Measurements from ENCODE around the gene RFX3.

The RFX3 gene

DNA sequence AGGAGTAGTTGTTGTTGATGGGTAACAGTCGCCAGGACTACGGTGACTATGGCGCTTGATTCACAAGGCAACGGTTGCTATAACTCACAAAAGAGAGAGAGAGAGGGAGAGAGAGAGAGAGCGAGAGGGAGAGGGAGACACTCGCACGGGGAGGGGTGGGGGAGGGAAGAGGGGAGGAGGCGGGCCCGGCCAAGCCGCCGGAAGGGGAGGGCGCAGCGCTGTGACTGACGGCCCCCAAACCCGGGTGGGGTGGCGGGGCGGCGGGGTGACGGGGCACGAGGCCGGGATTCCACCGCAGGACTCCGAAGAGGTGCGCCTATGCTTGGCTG lies at the start of gene RFX3:
TSS of gene RFX3 (minus strand) at position 166 of the 329 bp plus-strand sequence. CDS start 130,413 bp downstream, outside the sequence.
- DNase-seq (ENCODE audit: low read depth in 2 of 2, low spot score in 1 of 2), result peak; percentile 80 to 84

DNA sequence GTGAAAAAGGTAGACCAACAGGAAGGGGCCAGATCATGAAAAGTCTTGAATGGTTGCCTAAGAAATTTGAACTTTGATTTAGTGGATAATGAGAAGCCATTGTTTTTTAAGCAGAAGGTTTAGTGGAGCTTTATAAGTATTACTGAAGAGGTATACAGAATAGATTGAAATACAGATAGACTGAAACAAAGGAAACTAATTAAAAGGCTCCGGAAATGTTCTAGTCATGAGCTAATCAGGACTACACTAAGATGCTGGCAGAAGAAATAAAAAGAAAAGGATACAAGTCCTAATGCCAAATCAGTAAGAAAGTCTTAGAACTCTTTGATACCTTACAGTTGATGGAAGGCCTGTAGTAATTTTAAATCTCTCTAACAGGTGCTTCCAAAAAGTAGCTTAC lies 45.7 kb upstream of the RFX3 start:
- no peak for DNase-seq (ENCODE audit: low read depth in 2 of 2, low spot score in 1 of 2)

DNA sequence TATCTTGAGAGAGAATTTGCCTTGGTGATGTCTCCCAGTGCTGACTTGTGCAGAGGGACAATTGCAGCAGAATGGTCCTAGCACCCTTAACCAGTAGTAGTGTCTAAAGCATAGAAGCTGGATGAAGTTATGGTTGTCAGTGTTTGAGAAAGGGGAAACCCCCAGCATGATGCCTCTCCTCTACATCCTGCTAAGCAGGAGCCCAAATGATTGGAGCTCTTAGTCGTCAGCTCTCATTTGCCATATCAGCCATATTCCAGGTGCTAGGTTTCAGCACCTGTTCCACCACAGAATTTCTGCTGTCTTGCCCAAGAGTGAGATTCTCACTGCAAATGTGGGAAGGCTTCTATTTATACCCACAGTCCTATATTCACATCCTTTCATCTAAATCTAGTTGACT lies 43.7 kb upstream of the RFX3 start:
- DNase-seq (ENCODE audit: low read depth in 2 of 2, low spot score in 1 of 2), result no peak

DNA sequence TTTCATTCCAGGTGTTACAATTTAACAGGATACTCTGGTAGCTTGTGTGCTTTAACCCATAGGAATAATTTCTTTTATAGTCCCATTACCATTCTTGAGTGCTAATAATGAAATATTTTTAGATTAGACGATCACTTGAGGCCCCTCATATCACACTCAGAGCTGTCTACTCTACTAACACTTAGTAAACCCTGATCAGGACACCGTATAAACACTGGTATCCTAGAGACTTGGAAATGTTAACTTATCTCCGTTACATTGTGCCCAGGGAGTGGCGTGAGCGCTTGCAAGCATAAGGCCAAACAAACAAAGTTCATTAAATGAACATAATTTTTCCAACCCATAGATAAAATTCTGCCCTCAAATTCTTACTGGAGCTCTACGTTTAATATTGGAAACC lies 42.2 kb upstream of the RFX3 start:
- no peak for DNase-seq (ENCODE audit: low read depth in 2 of 2, low spot score in 1 of 2)

DNA sequence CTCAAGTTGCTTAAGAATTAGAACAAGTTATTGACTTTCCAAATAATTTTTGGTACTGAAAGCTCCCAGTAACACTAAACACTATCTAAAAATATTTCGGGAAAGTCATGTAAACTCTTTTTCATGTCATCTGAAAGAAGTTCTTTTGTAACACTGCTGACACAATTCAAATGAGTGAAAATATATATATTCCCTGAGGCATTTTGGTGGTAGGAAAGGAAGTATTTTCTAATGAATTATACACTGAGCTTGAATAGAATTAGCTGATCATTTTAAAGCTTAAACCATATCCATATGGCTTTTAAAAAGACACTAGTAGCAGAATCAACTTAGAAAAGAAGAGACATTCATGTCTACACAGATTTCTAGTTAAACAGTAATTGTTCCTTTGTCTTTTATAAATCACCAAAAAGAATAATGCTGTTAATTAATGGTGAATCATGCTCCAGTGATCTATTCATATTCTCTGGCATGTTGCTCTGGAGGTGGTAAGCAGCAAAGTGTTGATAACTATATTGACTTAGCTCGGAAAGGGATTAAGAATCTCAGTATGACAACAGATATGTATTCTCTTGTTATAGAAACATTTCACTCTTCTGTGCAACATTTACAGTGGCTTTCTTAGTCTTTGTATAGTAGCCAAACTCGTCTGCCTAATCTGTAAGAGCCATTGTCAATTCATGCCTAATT lies 27.4 kb upstream of the RFX3 start:
- no peak for DNase-seq (ENCODE audit: low read depth in 2 of 2, low spot score in 1 of 2)

DNA sequence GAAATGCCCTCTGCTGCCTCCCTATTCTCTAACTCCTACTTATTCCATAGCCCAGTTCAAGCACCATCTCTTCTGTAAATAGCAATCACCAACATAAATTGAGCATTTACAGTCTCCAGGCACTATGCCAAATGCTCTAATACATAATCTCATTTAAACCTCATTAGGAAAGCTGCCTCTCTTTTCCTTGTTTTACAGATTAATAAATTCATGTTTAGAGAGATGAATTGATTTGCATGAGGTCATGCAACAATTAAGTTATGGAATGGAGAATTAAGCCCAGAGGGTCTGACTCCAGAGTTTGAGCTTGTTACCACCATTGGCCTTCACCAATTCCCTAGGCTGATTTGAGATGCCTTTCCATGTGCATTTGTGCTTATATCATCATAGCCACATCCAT lies 23.4 kb upstream of the RFX3 start:
- DNase-seq (ENCODE audit: low read depth in 2 of 2, low spot score in 1 of 2), result no peak

DNA sequence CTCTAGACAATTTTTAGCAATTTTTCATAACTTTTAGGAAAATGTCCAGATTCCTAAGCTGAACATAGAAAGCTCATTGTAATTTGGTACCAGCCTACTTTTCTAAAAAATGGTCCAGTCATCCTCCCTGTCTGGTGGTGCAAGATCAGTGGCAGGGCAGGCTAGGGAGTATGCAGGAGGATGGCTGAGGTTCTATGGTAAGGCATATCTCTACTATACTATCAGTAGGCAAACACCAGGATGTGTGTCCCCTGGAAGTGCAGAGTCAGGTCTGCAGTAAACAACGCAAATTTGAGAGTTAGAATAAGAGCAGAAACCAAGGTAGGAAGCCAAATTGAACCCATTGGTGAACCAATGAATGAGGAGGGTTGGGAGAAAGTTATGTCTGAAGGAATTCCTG lies 22.8 kb upstream of the RFX3 start:
- DNase-seq (ENCODE audit: low read depth in 2 of 2, low spot score in 1 of 2), result no peak

DNA sequence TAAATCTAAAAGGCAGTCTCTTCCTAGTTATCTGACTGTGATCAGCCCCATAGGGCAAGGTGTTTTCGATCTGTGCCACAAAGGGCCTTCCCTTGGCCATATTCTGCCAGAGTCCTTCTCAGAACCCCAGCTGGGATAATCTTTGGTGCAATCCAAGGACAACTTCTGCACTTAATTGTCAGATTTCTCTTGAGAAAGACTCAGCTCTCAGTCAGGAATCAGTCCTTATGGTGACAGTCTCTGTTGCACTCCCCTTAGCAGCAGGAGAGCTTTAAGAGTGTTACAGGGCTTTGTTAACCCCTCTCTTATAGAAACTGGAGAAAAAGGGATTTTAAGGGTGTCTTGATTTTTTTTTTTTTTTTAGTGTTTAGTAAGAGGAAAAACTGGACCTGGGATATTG lies 15.4 kb upstream of the RFX3 start:
- no peak for DNase-seq (ENCODE audit: low read depth in 2 of 2, low spot score in 1 of 2)

DNA sequence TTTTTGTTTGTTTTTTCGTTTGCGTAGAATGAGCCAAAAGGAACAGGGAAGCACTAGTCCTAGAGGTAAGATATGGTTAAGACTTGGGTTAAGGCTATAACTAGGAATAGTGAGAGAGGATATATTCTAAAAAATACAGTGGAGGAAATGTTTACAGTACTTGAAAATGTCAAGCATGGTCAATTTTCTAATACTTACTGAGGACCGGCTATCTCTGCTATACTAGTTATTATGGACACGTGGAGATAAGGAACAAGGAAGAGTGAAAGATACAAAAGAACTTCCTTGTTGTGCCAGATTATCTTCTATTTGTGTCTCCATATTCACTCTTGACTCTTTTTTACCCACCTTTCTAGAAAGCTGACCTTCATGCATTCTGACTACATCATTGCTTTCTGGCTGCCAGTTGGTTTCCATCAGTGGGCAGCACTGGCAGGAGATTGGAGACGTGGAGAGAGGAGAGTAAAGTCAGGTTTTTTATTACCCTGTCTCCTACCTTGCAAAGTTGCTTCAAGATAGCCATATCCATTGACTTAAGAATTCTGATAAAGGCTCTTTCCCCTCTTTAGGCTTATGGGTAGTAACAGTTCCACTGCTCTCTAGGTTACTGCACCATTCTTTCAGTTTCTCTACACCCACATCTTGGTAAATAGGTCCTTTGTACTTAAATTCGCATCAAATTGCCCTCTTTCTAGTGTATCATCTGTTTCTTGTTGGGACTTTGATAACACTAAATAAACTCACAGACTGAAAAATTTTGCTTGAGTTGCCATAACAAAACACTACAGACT lies 9.0 kb upstream of the RFX3 start:
- DNase-seq (ENCODE audit: low read depth in 2 of 2, low spot score in 1 of 2), result no peak

DNA sequence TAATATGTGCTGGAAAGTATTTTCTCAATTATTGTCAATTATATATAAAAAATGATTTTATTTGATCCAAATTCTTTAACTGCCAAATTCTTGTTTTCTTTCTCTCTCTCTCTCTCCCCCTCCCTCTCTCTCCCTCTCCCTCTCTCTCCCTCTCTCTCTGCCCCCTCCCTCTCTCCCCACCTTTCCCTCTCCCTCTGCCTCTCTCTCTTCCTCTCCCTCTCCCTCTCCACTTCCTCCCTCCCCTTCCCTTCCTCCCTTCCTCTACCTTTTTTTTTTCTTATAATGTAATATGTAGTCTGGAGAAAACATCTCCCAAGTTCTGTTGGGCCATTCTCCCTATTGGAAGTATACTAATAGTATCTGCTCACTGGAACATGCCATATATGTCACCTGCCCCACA lies 6.4 kb upstream of the RFX3 start:
- DNase-seq (ENCODE audit: low read depth in 2 of 2, low spot score in 1 of 2), result no peak

DNA sequence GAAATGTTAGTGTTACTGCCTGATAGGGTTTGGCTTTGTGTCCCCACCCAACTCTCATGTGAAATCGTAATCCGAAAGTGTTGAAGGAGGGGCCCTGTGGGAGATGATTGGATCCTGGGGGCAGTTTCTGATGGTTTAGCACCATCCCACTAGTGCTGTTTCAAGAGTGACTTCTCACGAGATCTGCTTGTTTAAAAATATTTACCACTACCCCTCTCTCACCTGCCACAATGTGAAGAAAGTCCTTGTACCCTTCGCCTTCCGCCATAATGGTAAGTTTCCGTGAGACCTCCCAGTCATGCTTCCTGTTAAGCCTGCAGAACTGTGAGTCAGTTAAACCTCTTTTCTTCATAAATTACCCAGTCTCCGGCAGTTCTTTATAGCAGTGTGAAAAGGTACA lies 2.6 kb upstream of the RFX3 start:
- DNase-seq (ENCODE audit: low read depth in 2 of 2, low spot score in 1 of 2), result peak; percentile 28 to 33

DNA sequence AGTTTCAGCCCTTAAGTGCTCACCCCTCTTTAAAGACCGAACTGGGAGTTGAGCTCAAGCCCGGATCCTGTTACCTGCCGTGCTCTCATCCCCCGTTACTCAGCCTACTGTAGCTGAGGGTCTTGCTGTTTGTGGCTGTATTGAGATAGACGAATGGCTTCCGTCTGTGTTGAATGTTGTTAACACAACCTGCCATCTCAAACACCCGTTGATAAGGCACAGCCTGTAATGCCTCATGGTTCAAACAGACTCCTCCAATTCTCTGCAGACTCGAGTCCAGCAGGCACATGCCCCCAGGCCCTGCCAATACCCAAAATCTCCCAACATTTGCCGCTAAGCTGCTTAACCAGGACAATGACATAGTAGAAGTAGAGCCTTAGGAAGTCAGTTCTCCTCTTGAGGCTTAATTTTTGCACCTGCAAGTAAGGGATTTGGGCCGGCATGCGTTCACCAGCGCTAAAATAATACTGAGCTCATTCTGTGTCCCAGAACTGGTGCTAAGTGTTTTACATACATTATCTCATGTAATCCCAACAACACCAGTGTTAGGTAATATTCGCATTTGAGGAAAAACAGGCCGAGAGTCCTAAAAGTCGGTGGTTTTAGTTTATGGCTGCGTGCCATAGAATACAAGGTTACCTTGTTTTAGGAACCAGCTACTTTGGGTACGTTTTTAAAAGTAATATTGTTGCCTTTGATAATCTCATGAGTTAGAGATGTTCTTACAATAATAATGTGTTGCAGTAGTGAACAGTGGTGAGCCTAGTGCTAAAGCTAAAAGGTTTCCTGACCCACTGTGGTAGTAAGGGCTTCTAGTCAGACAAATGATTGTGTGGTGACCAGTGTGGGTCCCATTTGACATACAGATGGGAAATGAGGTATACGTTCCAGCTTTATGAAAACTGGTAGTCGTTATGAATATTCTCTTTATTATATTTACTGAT lies 1.5 kb upstream of the RFX3 start:
- no peak for DNase-seq (ENCODE audit: low read depth in 2 of 2, low spot score in 1 of 2)

DNA sequence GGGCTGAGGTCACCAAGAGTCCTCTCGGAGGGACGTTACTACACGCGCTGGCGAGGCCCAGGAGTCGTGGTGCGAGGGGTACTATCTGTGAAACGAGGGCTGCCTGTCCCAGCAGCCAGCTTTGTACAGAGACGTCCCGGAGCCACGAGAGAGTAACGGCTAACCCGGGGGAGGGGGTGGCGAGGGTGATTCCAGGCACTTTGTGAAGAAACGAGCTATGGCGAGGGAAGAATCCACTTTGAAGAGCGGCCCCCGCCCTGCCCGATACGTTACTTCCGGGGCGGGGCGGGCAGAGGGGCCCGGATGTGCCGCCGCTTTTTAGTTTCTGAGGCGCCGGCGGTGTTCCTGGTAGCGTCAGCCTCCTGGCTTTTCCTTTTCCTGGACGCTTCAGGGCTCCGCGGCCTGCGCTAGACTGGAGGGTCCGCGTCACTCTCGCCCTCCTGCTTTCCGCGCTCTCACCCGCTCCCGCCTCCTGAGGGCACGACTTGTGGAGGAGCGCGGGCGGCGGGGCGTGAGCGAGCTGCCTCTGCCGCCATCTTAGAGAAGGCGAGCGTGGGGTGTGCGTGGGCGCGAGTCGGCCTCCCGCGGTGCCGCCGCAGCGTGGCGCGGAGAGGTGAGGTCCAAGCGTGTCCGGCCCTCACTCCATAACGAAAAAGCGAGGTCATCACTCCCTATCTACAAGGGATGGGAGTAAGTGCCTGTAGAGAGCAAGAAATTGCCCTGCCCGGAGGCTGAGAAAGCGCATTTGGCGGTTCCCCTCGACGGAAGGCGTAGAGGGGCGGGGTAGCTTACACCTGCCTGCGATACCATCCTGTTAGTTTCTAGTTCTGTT lies 580 bp upstream of the RFX3 start:
- peak; percentile 74 to 76 for DNase-seq (ENCODE audit: low read depth in 2 of 2, low spot score in 1 of 2)

DNA sequence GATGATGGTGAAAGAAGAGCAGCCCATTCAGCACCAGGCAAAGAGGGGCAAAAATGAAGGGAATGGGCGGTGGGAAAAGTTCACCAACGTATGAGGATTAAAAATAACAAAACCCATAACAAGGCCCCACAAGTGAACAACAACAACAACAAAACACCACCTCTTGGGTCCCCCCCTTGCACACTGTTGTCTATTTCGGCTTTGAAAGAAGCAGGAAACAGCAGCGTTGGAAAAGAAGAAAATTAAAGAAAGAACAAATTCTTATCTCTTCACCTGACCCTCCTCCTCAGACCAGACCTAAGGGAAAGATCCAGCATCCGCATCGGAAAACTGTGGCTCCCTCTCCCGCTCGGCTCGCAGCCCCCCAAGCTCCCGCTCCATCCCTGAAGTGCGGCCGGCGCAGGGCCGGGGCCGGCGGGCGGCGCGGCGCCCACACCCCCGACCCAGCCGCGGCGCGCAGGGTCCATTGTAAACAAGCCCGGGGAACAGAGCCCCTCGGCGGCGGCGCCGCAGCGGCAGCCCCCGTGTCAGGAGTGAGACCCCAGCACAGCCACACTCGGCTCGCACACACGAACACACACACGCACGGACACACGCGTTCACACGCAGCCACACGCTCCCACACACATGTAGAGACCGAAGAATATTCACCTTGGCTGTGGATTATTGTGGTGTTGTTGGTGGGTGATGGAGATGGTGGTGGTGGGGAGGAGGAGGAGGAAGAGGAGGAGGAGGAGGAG lies 535 bp downstream of the RFX3 start:
- no peak for DNase-seq (ENCODE audit: low read depth in 2 of 2, low spot score in 1 of 2)

DNA sequence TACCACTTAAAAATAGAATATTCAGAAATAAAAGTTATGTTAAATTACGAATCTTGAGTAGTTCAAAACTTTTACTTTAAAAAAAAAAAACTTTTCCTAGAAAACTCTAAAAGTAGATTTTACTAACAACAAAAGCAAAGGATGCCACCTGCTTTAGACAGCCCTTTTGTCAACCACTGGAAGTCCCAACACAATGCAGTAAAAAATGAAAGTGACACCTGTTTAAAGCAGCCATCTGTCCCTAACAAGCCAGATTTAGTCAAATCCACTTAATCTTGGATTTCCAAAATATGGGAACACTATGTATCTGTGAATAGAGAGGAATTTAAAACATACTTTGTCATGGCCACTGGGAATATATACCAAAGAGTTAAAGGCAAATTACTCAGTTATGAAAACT lies 3.8 kb downstream of the RFX3 start:
- no peak for DNase-seq (ENCODE audit: low read depth in 2 of 2, low spot score in 1 of 2)

DNA sequence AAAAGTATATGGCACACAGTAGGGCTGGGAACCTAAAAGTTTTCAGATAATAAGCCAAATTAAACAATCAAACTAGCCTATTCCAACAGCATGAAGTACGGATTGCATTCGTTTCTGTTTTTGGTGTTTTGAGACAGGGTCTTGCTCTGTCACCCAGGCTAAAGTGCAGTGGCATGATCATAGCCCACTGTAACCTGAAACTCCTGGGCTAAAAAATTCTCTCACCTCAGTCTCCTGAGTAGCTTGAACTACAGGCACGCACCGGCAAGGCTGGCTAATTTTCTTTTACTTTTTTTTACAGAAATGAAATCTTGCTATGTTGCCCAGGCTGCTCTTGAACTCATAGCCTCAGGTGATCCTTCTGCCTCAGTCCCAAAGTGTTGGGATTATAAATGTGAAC lies 5.2 kb downstream of the RFX3 start:
- no peak for DNase-seq (ENCODE audit: low read depth in 2 of 2, low spot score in 1 of 2)

DNA sequence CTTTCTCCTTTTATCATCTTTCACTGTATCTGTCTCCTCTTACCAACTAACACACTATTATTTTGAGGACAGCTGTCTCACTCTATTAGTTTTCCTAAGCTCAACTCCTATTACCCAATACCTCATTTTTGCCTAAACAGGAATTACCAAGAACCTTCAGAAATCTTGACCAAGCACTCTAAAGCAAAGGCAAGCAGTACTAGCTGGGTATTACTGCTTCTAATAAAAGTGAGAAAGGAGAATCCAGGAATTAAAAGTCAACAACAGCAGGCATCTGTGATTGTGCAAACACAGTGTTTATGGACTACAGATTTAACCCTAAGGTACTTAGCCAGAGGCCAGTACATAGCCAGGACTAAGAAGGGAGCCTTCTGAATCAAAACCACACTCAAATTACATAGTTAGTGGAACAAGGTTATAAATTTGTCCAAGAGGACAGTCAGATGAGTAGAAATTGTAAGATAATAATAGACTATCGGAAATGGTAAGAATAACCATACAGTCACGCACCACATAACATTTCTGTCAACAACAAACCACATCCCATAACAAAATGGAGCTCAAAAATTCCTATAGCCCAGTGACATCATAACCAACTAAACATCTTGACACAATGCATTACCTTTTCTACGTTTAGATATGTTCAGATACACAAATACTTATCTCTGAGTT lies 8.3 kb downstream of the RFX3 start:
- DNase-seq (ENCODE audit: low read depth in 2 of 2, low spot score in 1 of 2), result no peak

DNA sequence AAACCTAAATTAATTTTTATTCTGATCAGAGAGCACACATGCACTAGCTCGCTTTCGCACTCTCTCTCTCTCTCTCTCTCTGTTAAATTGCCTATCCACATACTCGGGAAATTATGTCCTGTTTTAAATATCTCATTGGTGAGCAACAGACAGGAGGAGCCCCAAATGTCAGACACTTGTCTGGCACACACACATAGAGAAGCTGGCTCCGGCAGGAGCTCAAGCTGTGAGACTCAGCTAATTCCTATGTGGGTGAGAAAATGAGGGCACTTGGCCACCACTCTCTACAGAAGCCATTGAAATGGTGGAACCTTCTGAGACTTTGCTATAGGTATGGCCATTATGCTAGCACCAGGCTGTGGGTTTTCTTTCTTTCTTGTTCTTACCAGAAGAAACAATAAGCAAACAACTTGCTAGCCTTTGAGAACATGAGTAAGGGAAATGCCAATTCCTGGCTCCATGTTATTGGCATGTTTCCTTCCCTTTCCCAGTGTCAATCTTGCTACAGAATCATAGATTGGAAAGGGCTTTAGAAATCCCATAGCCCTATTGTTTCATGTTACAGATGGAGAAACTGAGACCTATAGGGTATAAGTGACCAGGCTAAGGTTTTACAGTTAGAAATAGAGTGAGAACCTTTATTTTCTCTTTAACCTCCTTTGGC lies 9.0 kb downstream of the RFX3 start:
- DNase-seq (ENCODE audit: low read depth in 2 of 2, low spot score in 1 of 2), result no peak

DNA sequence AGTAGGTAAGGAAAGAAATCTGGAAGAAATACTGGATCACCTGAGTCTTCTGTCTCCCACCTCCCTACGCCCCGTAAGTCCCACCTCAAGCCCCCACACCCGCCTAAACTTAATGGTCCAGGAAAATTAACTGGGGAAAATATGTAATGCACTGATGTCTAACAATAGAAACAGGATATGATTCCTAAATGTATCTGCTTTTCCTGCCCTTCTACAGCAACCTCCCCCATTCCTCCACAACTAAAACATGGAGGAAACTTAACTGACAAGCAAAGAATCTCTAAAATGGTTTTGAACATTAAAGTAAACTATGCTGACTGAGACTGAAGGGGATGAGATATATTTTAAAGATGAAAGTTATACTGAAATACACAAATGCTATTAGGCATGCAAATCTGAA lies 10.4 kb downstream of the RFX3 start:
- no peak for DNase-seq (ENCODE audit: low read depth in 2 of 2, low spot score in 1 of 2)

Data from stimulated activated CD8-positive, alpha-beta memory T cell treated with anti-CD3 and anti-CD28 coated beads, Interleukin-4, amount 100 ng/mL, for 4 hours (primary cell).